Measurements from ENCODE around the gene HAP1.

The HAP1 gene

DNA sequence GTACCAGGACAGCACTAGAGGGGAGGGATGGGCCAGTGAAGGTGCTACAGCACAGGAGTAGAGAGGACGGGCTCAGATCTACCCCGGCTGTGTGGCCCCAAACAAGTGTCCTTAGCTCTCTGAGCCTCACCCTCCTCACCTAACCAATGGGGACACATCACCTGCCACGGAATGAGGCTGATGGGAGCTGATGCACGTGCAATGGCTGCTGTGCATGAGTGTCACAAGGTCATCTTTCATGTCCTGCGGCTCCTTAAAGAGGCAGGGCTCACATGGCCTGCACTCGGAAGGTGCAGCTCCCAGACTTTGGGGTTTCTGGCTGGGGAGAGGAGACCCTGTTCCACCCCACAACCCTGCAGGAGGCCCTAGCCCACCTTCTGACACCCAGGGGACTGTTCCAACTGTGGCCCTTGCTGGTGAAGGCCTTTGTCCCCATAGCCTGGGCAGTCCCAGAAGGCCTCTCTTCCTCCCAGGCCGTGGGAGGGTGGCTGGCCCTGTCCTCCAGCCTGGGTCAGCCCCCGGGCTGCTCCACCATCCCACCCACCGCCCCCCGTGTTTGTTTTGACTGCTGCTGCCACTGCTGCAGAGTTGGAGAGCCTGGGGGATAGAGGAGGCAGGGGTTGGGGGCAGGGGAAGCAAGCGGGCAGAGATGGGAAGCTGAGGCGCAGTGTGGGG, 10.5 kb downstream of the HAP1 start:
- H3K27ac ChIP-seq: no peak overlapping the region
- TF ChIP-seq ZFX (IDR thresholded peaks at IDR 0.05): no peak
- TF ChIP-seq, protein P1, sequence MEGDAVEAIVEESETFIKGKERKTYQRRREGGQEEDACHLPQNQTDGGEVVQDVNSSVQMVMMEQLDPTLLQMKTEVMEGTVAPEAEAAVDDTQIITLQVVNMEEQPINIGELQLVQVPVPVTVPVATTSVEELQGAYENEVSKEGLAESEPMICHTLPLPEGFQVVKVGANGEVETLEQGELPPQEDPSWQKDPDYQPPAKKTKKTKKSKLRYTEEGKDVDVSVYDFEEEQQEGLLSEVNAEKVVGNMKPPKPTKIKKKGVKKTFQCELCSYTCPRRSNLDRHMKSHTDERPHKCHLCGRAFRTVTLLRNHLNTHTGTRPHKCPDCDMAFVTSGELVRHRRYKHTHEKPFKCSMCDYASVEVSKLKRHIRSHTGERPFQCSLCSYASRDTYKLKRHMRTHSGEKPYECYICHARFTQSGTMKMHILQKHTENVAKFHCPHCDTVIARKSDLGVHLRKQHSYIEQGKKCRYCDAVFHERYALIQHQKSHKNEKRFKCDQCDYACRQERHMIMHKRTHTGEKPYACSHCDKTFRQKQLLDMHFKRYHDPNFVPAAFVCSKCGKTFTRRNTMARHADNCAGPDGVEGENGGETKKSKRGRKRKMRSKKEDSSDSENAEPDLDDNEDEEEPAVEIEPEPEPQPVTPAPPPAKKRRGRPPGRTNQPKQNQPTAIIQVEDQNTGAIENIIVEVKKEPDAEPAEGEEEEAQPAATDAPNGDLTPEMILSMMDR (conservative IDR thresholded peaks at IDR 0.05): no peak

DNA sequence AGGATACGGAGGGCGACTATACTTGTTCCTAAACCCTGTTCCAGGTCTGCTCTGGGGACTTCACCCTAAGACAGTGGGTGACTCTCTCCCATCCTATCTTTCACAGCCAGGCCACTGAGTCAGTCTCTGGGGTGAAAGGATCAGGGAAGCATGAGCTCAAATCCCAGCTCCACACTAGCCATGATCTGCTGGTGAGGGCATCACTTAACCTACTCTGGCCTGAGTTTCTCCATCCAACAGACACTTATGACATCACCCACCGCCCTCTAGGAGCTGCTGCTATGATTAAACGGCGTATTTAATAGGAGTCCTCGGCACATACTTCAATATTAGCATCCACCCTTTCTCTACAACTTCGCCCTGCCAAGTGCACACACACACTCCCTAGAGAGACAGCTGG, 12.2 kb downstream of the HAP1 start:
- TF ChIP-seq, protein P1 (conservative IDR thresholded peaks at IDR 0.05): no peak
- TF ChIP-seq ZFX (IDR thresholded peaks at IDR 0.05): no peak
- H3K27ac ChIP-seq: no peak overlapping the region

DNA sequence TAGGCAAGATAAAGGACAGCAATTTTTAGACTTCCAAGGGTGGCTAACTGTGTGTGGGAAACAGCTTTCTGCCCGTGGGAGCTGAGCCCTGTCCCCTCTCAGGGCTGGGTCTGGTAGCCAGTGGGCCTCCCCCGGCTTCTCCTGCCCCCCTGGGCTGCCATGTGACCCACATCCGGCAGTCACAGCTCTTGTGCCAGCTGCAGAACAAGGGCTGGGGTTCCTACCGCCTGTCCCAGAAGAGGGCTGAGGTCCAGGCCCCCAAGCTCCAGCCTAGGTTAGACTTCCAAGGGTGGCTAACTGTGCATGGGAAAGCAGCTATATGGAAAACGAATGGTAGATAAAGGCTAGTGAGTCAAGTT, 16.2 kb downstream of the HAP1 start:
- TF ChIP-seq ZFX (IDR thresholded peaks at IDR 0.05): no peak
- TF ChIP-seq, protein P1 (conservative IDR thresholded peaks at IDR 0.05): no peak
- peak overlapping the region; percentile 47 for H3K27ac ChIP-seq

DNA sequence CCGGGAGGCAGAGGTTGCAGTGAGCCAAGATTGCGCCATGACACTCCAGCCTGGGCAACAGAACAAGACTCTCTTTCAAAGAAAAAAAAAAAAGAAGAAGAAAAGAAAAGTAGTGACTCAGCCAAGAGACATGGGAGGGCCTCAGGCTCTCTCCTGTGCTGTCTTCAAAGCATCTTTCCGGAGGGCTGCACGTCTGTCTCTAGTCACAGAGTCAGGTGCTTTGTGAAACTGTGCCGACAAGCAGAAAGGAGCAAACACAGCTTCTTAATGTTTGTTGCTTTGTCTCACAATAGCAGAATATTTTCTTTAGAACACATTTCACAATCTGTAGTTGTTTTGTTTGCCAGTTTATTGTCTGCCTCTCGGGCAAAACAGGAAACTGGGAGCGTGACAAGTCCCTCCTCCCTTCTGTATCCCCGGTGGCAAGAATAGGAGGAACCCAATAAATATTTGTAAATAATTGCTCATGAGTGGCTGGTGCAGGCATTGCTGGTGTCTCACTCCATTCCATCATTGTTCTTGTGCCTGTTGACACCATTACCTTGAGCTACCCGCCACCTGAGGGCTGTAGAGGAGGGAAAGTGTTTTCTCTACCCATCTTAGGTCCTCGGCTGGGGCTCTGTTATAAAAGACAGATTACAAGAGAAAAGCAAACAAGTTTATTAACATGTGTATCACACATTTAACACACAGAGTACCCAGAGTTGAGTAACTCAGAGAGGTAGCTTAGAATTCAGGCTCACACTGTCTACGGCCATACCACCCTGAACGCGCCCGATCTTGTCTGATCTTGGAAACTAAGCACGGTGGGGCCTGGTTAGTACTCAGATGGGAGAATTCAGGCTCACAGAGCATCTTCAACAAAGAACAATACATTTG, 16.8 kb downstream of the HAP1 start:
- TF ChIP-seq ZFX (IDR thresholded peaks at IDR 0.05): no peak
- TF ChIP-seq, protein P1 (conservative IDR thresholded peaks at IDR 0.05): no peak
- peak overlapping the region; percentile 47 for H3K27ac ChIP-seq

DNA sequence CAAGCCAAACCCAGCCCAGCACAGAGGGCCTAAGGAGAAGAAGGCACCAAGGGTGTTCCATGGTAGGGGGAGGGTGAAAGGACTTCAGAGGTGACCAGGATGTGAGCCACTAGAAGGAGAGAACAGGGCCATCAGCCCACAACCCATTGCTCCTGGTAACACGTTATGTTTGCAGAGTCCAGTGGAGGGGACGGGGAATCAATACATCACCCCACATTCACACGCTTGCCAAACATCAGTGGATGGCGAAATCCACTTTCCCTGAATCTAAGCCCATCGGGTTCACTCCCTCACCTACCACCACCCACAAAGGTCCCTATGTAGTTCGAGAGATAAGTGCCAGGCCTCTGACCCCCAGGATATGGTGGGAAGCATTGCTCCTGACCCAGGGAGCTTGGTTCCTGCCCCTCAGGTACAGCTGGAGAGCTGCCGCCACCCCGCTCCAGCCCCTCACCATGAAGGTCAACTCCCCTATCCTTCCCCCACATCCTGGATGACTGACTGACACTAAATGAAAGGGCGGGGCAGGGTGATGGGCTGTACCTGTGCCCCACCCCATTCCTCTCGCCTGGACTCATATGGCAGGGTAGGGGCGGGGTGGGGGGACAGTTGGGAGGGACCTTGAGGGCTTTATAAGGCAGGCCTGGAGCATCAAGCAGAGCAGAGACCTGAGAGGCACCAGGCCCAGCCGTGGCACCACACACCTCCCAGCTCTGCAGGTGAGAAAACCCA, 22.6 kb downstream of the HAP1 start, which contains the start of gene GAST:
TSS of gene GAST (plus strand) at position 663 of the 732 bp plus-strand sequence. CDS start 3,106 bp downstream, outside the sequence.
- TF ChIP-seq ZFX (IDR thresholded peaks at IDR 0.05): no peak
- TF ChIP-seq, protein P1 (conservative IDR thresholded peaks at IDR 0.05): no peak
- no peak within 1 kb of the TSS for H3K27ac ChIP-seq

DNA sequence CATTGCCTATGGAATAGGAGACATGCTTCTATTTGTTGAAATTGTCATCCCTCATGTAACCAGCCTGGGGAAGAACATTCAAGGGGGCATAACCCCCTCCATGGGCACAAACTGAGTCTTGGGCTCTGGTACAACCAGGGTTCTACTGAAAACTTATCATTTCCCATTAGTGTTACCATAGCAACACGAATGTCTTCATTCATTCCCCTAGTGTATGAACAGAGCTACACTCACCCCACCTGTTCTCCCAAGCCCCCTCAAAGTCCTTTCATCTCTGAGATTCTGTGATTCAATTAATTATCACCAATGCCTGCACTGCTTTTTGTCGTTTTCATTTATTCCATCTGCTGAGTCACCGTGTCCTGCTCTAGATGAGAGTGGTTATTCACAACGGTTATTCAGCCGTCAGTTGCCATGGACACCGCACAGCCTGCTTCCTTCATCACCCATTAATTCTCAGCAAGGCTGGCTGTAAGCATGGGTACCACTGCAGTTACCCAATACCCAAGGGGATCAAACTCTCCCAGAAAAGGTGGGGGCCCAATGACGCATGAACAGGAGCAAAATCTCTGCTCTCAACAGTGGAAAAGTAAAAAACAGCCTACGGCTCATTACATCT, 23.9 kb downstream of the HAP1 start:
- TF ChIP-seq ZFX (IDR thresholded peaks at IDR 0.05): no peak
- TF ChIP-seq, protein P1 (conservative IDR thresholded peaks at IDR 0.05): no peak
- H3K27ac ChIP-seq: no peak overlapping the region

Data from C4-2B (cell line).